GM13977 (cell line): ENCODE measurements around the gene LTBP1.

ENCODE experiments used
- DNase-seq: peaks from one replicate; pipeline ENCODE4 v3.0.0; 2012; ENCODE audit warnings: low spot score
- CTCF ChIP-seq: IDR thresholded peaks from 2 replicates; pipeline ENCODE4 v1.5.1; 2012; ENCODE audit warnings: mild to moderate bottlenecking, control low read depth; ENCODE audit not compliant: insufficient read depth; ENCODE audit errors: extremely low read depth, missing control alignments
- in situ Hi-C: fragments of 300-500 bp; cut with MboI; formaldehyde crosslinking; loops from one replicate; pipeline ENCODE4 v1.12.0; 2022; ENCODE audit warnings: low sequenced_read_pairs, low pct_unique_long_range_greater_than_20kb, mixed read lengths, inconsistent platforms; ENCODE audit not compliant: unreplicated experiment

The LTBP1 gene

GRCh38 chr2:33068261-33068660 lies 121.5 kb downstream of the LTBP1 start:
- in situ Hi-C loops = no loop called here
- no peak for DNase-seq
- no peak for TF ChIP-seq CTCF

- in situ Hi-C loops = no loop called here
- no peak for TF ChIP-seq CTCF
- DNase-seq = no peak
These were observed 123.3 kb downstream of the LTBP1 start for GRCh38 chr2:33069894-33070651.

- no peak for DNase-seq
- in situ Hi-C loops = no loop called here
- TF ChIP-seq CTCF = no peak
These were observed 124.8 kb downstream of the LTBP1 start for GRCh38 chr2:33071591-33071990.

GRCh38 chr2:33072614-33073013 lies 125.9 kb downstream of the LTBP1 start:
- in situ Hi-C loops = no loop called here
- no peak for DNase-seq
- TF ChIP-seq CTCF = no peak

GRCh38 chr2:33073018-33073417 lies 126.3 kb downstream of the LTBP1 start:
- TF ChIP-seq CTCF = no peak
- DNase-seq = no peak
- in situ Hi-C loops = no loop called here

- no peak for TF ChIP-seq CTCF
- no peak for DNase-seq
- in situ Hi-C loops = no loop called here
These were observed 127.4 kb downstream of the LTBP1 start for GRCh38 chr2:33074197-33074596.
